ENCODE results near the gene CLTRN.

DNA sequence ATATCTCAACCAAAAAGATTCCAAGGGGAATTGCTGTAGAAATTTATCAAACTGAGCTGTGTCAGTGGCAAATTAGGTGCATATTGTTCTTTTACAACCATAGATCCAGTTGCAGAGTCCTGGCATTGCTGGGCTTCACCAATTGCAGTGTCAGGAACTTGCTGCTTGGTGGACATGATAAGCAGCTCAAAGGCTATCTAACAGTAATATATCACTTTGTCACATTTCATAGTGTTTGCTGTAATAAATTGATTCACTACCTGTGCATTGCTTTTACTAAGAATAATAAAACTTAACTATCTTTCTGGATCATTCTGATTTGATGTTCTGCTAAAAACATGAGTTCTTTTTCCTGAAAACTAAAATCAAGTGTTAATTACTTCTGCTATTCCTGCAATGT lies 33.0 kb downstream of the CLTRN start:
- TF ChIP-seq, protein P1, sequence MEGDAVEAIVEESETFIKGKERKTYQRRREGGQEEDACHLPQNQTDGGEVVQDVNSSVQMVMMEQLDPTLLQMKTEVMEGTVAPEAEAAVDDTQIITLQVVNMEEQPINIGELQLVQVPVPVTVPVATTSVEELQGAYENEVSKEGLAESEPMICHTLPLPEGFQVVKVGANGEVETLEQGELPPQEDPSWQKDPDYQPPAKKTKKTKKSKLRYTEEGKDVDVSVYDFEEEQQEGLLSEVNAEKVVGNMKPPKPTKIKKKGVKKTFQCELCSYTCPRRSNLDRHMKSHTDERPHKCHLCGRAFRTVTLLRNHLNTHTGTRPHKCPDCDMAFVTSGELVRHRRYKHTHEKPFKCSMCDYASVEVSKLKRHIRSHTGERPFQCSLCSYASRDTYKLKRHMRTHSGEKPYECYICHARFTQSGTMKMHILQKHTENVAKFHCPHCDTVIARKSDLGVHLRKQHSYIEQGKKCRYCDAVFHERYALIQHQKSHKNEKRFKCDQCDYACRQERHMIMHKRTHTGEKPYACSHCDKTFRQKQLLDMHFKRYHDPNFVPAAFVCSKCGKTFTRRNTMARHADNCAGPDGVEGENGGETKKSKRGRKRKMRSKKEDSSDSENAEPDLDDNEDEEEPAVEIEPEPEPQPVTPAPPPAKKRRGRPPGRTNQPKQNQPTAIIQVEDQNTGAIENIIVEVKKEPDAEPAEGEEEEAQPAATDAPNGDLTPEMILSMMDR (IDR thresholded peaks at IDR 0.05), result no peak
- no peak for TF ChIP-seq POLR2A (IDR thresholded peaks at IDR 0.05)

Measured in body of pancreas (tissue), 4 donors.